HCT116 (cell line): ENCODE results near the gene TMEM9B.

ENCODE experiments used
- EZH2 ChIP-seq: fragments of 200-600 bp; sonication (generic); IDR thresholded peaks from 2 replicates; pipeline ENCODE4 v1.6.1; 2017; ENCODE audit warnings: antibody characterized with exemption, mixed run types
- POLR2A ChIP-seq: IDR thresholded peaks from 2 replicates; pipeline ENCODE4 v1.7.0; 2011; ENCODE audit warnings: borderline replicate concordance; ENCODE audit not compliant: insufficient read depth, insufficient read length; ENCODE audit errors: extremely low read depth
- SP1 ChIP-seq: IDR thresholded peaks from 2 replicates; pipeline ENCODE4 v1.6.1; 2012; ENCODE audit warnings: low read depth
- TCF7L2 ChIP-seq: IDR thresholded peaks from 2 replicates; pipeline ENCODE4 v1.7.0; 2011; ENCODE audit warnings: borderline replicate concordance, inconsistent platforms; ENCODE audit not compliant: insufficient read depth, insufficient read length; ENCODE audit errors: extremely low read depth
- ZNF274 ChIP-seq: fragments of 200-500 bp; sonication (Bioruptor generic); IDR thresholded peaks from 2 replicates; pipeline ENCODE4 v1.6.1; 2014; ENCODE audit warnings: mild to moderate bottlenecking, low read depth, low read length, inconsistent platforms
- TF ChIP-seq, protein P1 (sequence below): IDR thresholded peaks from 2 replicates; pipeline ENCODE4 v1.6.1; 2012; ENCODE audit warnings: low read depth
- TF ChIP-seq, protein P2 (sequence below), 3 experiments: fragments of 200-600 bp in 1 of 3; sonication (generic) in 1 of 3; IDR thresholded peaks in 2 of 3; conservative IDR thresholded peaks in 1 of 3; 2 replicates each; pipeline ENCODE4 v1.5.1; 2012 to 2017; ENCODE audit warnings: low read depth in 2 of 3, low read length in 2 of 3, antibody characterized with exemption in 1 of 3, borderline replicate concordance in 1 of 3, control low read depth in 1 of 3, mild to moderate bottlenecking in 1 of 3, mixed read lengths in 1 of 3, mixed run types in 1 of 3, moderate library complexity in 1 of 3; ENCODE audit not compliant: insufficient read depth in 1 of 3

DNA sequence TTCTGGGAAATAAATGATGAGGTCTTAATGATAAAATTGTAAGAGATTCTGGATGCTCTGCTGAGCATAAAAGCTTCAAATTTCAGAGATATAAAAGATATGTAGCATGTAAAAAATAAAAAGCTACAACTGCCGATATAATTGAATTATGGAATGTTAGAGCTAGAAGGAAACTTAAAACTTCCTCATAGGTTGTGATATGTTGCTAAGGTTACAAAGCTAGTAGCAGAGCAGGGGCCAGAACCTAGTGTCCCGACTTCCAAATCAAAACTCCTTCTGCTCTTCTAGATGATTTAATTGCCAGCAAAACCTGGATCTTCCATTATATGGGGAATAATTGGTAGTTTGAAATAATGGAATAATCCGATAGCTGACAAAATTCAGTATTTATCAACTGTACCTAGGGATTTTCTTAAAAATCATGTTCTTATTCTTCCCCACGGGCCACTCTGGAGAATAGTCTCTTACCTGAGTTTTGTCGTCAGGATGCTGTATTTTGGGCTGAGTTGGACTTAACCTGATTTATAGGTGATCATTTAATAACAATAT is 21.6 kb downstream of the TMEM9B start, which contains the start of gene ASCL3:
- TF ChIP-seq POLR2A (no peak), ZNF274 (no peak), SP1 (no peak), TCF7L2 (no peak), EZH2 (no peak)
- TF ChIP-seq, protein P1, sequence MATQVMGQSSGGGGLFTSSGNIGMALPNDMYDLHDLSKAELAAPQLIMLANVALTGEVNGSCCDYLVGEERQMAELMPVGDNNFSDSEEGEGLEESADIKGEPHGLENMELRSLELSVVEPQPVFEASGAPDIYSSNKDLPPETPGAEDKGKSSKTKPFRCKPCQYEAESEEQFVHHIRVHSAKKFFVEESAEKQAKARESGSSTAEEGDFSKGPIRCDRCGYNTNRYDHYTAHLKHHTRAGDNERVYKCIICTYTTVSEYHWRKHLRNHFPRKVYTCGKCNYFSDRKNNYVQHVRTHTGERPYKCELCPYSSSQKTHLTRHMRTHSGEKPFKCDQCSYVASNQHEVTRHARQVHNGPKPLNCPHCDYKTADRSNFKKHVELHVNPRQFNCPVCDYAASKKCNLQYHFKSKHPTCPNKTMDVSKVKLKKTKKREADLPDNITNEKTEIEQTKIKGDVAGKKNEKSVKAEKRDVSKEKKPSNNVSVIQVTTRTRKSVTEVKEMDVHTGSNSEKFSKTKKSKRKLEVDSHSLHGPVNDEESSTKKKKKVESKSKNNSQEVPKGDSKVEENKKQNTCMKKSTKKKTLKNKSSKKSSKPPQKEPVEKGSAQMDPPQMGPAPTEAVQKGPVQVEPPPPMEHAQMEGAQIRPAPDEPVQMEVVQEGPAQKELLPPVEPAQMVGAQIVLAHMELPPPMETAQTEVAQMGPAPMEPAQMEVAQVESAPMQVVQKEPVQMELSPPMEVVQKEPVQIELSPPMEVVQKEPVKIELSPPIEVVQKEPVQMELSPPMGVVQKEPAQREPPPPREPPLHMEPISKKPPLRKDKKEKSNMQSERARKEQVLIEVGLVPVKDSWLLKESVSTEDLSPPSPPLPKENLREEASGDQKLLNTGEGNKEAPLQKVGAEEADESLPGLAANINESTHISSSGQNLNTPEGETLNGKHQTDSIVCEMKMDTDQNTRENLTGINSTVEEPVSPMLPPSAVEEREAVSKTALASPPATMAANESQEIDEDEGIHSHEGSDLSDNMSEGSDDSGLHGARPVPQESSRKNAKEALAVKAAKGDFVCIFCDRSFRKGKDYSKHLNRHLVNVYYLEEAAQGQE = no peak
- TF ChIP-seq, protein P2, sequence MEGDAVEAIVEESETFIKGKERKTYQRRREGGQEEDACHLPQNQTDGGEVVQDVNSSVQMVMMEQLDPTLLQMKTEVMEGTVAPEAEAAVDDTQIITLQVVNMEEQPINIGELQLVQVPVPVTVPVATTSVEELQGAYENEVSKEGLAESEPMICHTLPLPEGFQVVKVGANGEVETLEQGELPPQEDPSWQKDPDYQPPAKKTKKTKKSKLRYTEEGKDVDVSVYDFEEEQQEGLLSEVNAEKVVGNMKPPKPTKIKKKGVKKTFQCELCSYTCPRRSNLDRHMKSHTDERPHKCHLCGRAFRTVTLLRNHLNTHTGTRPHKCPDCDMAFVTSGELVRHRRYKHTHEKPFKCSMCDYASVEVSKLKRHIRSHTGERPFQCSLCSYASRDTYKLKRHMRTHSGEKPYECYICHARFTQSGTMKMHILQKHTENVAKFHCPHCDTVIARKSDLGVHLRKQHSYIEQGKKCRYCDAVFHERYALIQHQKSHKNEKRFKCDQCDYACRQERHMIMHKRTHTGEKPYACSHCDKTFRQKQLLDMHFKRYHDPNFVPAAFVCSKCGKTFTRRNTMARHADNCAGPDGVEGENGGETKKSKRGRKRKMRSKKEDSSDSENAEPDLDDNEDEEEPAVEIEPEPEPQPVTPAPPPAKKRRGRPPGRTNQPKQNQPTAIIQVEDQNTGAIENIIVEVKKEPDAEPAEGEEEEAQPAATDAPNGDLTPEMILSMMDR (IDR thresholded peaks at IDR 0.05 in 2 of 3, conservative IDR thresholded peaks at IDR 0.05 in 1 of 3; ENCODE audit: borderline replicate concordance in 1 of 3, insufficient read depth in 1 of 3, low read depth in 2 of 3, low read length in 2 of 3) = no peak
